A549 (cell line): Measurements from ENCODE around the gene SDHB. TPM values are rescaled to one million over a fixed set of nuclear protein-coding genes. Genes with fewer than 3 reads are reported as not detected.

Experiments
- ATAC-seq, 2 experiments: fragments of 200-7000 bp in 1 of 2; fragments of >200 bp in 1 of 2; cut with Nextera tagmentation in 1 of 2; cut with Tn5 transposase in 1 of 2; 3 replicates each; pipeline versions ENCODE4 v1.8.0 to v1.9.1; 2018 to 2020; ENCODE audit warnings: mild to moderate bottlenecking in 1 of 2, moderate library complexity in 1 of 2
- CTCF ChIA-PET: fragments of 300-600 bp; sonication (Branson Sonifier 250); formaldehyde crosslinking; extraction: SDS; loops from one replicate; lab custom pipeline; 2021; ENCODE audit warnings: antibody characterized with exemption, inconsistent platforms; lab: Yijun Ruan, JAX
- POLR2A ChIA-PET: fragments of 350-600 bp; formaldehyde crosslinking; extraction: SDS; loops from one replicate; lab custom pipeline; 2021; ENCODE audit warnings: antibody characterized with exemption, inconsistent platforms; lab: Yijun Ruan, JAX
- DNase-seq, 2 experiments: peaks; one replicate each; pipeline versions ENCODE4 v3.0.0 to v3.0.0-alpha.2; 2011 to 2016; ENCODE audit warnings: low read depth in 1 of 2, low spot score in 1 of 2
- FAIRE-seq: peaks from 2 replicates; lab custom pipeline; 2011; peaks lifted over from hg19 to GRCh38; lab: Jason Lieb, UNC
- H3K27ac ChIP-seq, 2 experiments: fragments of >200 bp; sonication (Bioruptor Twin); formaldehyde crosslinking; 3 replicates each; pipeline ENCODE4 v1.5.1; 2016 to 2017
- H3K4me1 ChIP-seq: fragments of >200 bp; sonication (Bioruptor Twin); formaldehyde crosslinking; 3 replicates; pipeline ENCODE4 v1.6.1; 2016
- H3K4me2 ChIP-seq: fragments of >200 bp; sonication (Bioruptor Twin); formaldehyde crosslinking; 3 replicates; pipeline ENCODE4 v1.6.1; 2016
- H3K4me3 ChIP-seq: fragments of >200 bp; sonication (Bioruptor Twin); formaldehyde crosslinking; 3 replicates; pipeline ENCODE4 v1.5.1; 2016
- H3K9me3 ChIP-seq: fragments of >200 bp; sonication (Bioruptor Twin); formaldehyde crosslinking; 3 replicates; pipeline ENCODE4 v1.6.1; 2016
- CBX2 ChIP-seq: fragments of 200-600 bp; sonication (generic); IDR thresholded peaks from 2 replicates; pipeline ENCODE4 v1.6.1; 2016; ENCODE audit warnings: low read depth, mild to moderate bottlenecking, borderline replicate concordance
- CBX8 ChIP-seq: fragments of 200-600 bp; sonication (generic); IDR thresholded peaks from 2 replicates; pipeline ENCODE4 v1.6.1; 2016
- CHD2 ChIP-seq: fragments of 150-350 bp; IDR thresholded peaks from 2 replicates; pipeline ENCODE4 v1.6.1; 2014; ENCODE audit warnings: low read length; ENCODE audit not compliant: partially characterized antibody
- CTCF ChIP-seq: fragments of >200 bp; sonication (Bioruptor Twin); formaldehyde crosslinking; IDR thresholded peaks from 3 replicates; pipeline ENCODE4 v1.5.1; 2016
- E2F6 ChIP-seq: IDR thresholded peaks from 2 replicates; pipeline ENCODE4 v1.6.1; 2012; ENCODE audit warnings: low read depth, borderline replicate concordance
- EHMT2 ChIP-seq: fragments of 200-600 bp; sonication (generic); IDR thresholded peaks from 2 replicates; pipeline ENCODE4 v1.6.1; 2016; ENCODE audit warnings: antibody characterized with exemption, low read depth, mild to moderate bottlenecking, moderate library complexity
- HDAC2 ChIP-seq: fragments of 200-600 bp; sonication (generic); IDR thresholded peaks from 2 replicates; pipeline ENCODE4 v1.6.1; 2016
- HES2 ChIP-seq: fragments of >200 bp; sonication (Bioruptor Twin); formaldehyde crosslinking; IDR thresholded peaks from 2 replicates; pipeline ENCODE4 v1.6.1; 2016
- HEYL ChIP-seq: fragments of 250-450 bp; sonication (Bioruptor Pico); IDR thresholded peaks from 2 replicates; pipeline ENCODE4 v1.8.0; 2021; ENCODE audit warnings: mild to moderate bottlenecking, moderate library complexity
- HOXB5 ChIP-seq: fragments of 250-450 bp; sonication (Bioruptor Pico); IDR thresholded peaks from 2 replicates; pipeline ENCODE4 v1.5.0; 2020; ENCODE audit warnings: mild to moderate bottlenecking, moderate library complexity
- KDM1A ChIP-seq: fragments of 200-600 bp; sonication (generic); IDR thresholded peaks from 2 replicates; pipeline ENCODE4 v1.6.1; 2016; ENCODE audit warnings: low read depth, mild to moderate bottlenecking
- MAX ChIP-seq: IDR thresholded peaks from 2 replicates; pipeline ENCODE4 v1.6.1; 2012
- MYC ChIP-seq: IDR thresholded peaks from 2 replicates; pipeline ENCODE4 v1.6.1; 2012; ENCODE audit warnings: mild to moderate bottlenecking, inconsistent platforms, low read length, improper control_type of control experiment, borderline replicate concordance
- NFE2L2 ChIP-seq: fragments of 150-350 bp; conservative IDR thresholded peaks from 2 replicates; pipeline ENCODE4 v1.6.1; 2014; ENCODE audit warnings: low read length
- NPAS2 ChIP-seq: fragments of 250-450 bp; sonication (Bioruptor Pico); IDR thresholded peaks from 2 replicates; pipeline ENCODE4 v1.8.0; 2022; ENCODE audit warnings: mild to moderate bottlenecking, moderate library complexity, borderline replicate concordance
- NR3C1 ChIP-seq: fragments of >200 bp; sonication (Bioruptor Twin); formaldehyde crosslinking; IDR thresholded peaks from 3 replicates; pipeline ENCODE4 v1.6.1; 2017
- RAD21 ChIP-seq, 2 experiments: fragments of >200 bp in 1 of 2; sonication (Bioruptor Twin) in 1 of 2; formaldehyde crosslinking in 1 of 2; IDR thresholded peaks in 1 of 2; conservative IDR thresholded peaks in 1 of 2; 2 replicates in 1 of 2; 3 replicates in 1 of 2; pipeline ENCODE4 v1.6.1; 2012 to 2018; ENCODE audit warnings: inconsistent platforms in 1 of 2
- RARB ChIP-seq: fragments of 250-450 bp; sonication (Bioruptor Pico); IDR thresholded peaks from 2 replicates; pipeline ENCODE4 v1.8.0; 2021; ENCODE audit warnings: mild to moderate bottlenecking, moderate library complexity
- RCOR1 ChIP-seq: fragments of 150-350 bp; IDR thresholded peaks from 2 replicates; pipeline ENCODE4 v1.6.1; 2014; ENCODE audit warnings: antibody characterized with exemption, low read length, low read depth
- REST ChIP-seq: fragments of 200-600 bp; sonication (generic); IDR thresholded peaks from 2 replicates; pipeline ENCODE4 v1.6.1; 2016; ENCODE audit warnings: antibody characterized with exemption, mild to moderate bottlenecking, moderate library complexity
- RFX5 ChIP-seq: fragments of 450-650 bp; IDR thresholded peaks from 2 replicates; pipeline ENCODE4 v1.7.1; 2014; ENCODE audit warnings: antibody characterized with exemption, mild to moderate bottlenecking, moderate library complexity
- TP53 ChIP-seq: fragments of 250-450 bp; sonication (Bioruptor Pico); IDR thresholded peaks from 2 replicates; pipeline ENCODE4 v1.5.0; 2021; ENCODE audit warnings: mild to moderate bottlenecking, moderate library complexity
- USF2 ChIP-seq: fragments of 450-650 bp; IDR thresholded peaks from 2 replicates; pipeline ENCODE4 v1.6.1; 2014; ENCODE audit warnings: antibody characterized with exemption
- ZC3H11A ChIP-seq: fragments of 450-650 bp; IDR thresholded peaks from 2 replicates; pipeline ENCODE4 v1.6.1; 2014; ENCODE audit warnings: antibody characterized with exemption, mild to moderate bottlenecking
- ZFP36 ChIP-seq: fragments of 450-650 bp; IDR thresholded peaks from 2 replicates; pipeline ENCODE4 v1.6.1; 2014; ENCODE audit warnings: borderline replicate concordance; ENCODE audit not compliant: partially characterized antibody
- ZNF302 ChIP-seq: fragments of 250-450 bp; sonication (Bioruptor Pico); IDR thresholded peaks from 2 replicates; pipeline ENCODE4 v1.9.0; 2021; ENCODE audit warnings: inconsistent platforms, mild to moderate bottlenecking, moderate library complexity
- ZSCAN20 ChIP-seq: fragments of 250-450 bp; sonication (Bioruptor Pico); IDR thresholded peaks from 2 replicates; pipeline ENCODE4 v1.8.0; 2022; ENCODE audit warnings: mild to moderate bottlenecking, moderate library complexity
- WGBS: methylation state at CpG from one replicate; pipeline ENCODE4 v1.1.6; 2017; ENCODE audit errors: missing lambda C conversion rate; 5-methylcytosine and 5-hydroxymethylcytosine counted together
- polyA plus RNA-seq, 4 experiments: library from polyadenylated mRNA; depleted of rRNA in 3 of 4; stranded (reverse); fragments of >200 nt; fragmentation: RNase III in 1 of 4; extraction: RNeasy Plus Mini Kit Qiagen cat#74134 plus additional on column Dnase treatment in 1 of 4; gene quantifications; 2 replicates in 3 of 4; 3 replicates in 1 of 4; pipeline ENCODE4 v1.2.3, GENCODE V29; 2011 to 2017

Gene SDHB
- polyA plus RNA-seq, 2 of the 4 experiments (the other 2 are of a cell fraction) = 114 to 262 TPM

- H3K4me1 ChIP-seq = peaks cover 4% of the 10 kb centered on the region; the same call in 1 of the 3 replicates
- DNase-seq = no peak
- H3K9me3 ChIP-seq = no peaks in the 10 kb centered on the region
- no peak for TF ChIP-seq ZC3H11A
- TF ChIP-seq HEYL (CRISPR knock-in tag) = no peak
- no peak for TF ChIP-seq NFE2L2
- no peak for TF ChIP-seq E2F6
- TF ChIP-seq RAD21 (conservative IDR thresholded peaks at IDR 0.05 in 1 of 2, IDR thresholded peaks at IDR 0.05 in 1 of 2) = no peak
- no peak for TF ChIP-seq ZNF302
- TF ChIP-seq HOXB5 (CRISPR knock-in tag) = no peak
- TF ChIP-seq RARB (CRISPR knock-in tag) = no peak
- TF ChIP-seq NPAS2 (CRISPR knock-in tag) = no peak
- TF ChIP-seq HES2 = no peak
- TF ChIP-seq CTCF = no peak
- TF ChIP-seq RFX5 = no peak
- no peak for TF ChIP-seq HDAC2
- TF ChIP-seq ZSCAN20 = no peak
- TF ChIP-seq MYC = no peak
- no peak for TF ChIP-seq MAX
- no peak for TF ChIP-seq EHMT2
- TF ChIP-seq ZFP36 = no peak
- ATAC-seq = no peak
- CTCF ChIA-PET = interaction anchor here (1.5 kb wide), 1 partner anchor 62 kb away, joined by 5 read pairs; no protein-coding TSS in a partner anchor
- H3K4me3 ChIP-seq = no peak overlapping the region
- no peak overlapping the region for H3K4me2 ChIP-seq
- POLR2A ChIA-PET = no interaction called here
- no peak overlapping the region for H3K27ac ChIP-seq
- no peak for FAIRE-seq
- 84% methylated on average over 4 of the region's 4 CpGs for WGBS
These were observed 70.2 kb downstream of the SDHB start for GRCh38 chr1:16983649-16984048.

GRCh38 chr1:16982902-16983301 lies 70.9 kb downstream of the SDHB start:
- ChIA-PET CTCF (interaction anchor here (1.5 kb wide), 1 partner anchor 63 kb away, joined by 5 read pairs; no protein-coding TSS in a partner anchor), POLR2A (no interaction called here)

More at GRCh38 chr1:16982902-16983301, 70.9 kb downstream of the SDHB start:
- DNase-seq = no peak
- TF ChIP-seq ZSCAN20 (no peak), KDM1A (no peak), MYC (no peak), TP53 (CRISPR knock-in tag) (no peak), NR3C1 (no peak), CHD2 (no peak), CBX8 (no peak), RCOR1 (no peak), CBX2 (no peak), USF2 (no peak), REST (no peak)
- TF ChIP-seq, all 56 proteins: peak for 0
- H3K4me3 ChIP-seq = no peak overlapping the region
- H3K27ac ChIP-seq = no peak overlapping the region
- H3K9me3 ChIP-seq = no peaks in the 10 kb centered on the region
- no peak for ATAC-seq
- peaks cover 4% of the 10 kb centered on the region; the same call in 1 of the 3 replicates for H3K4me1 ChIP-seq
- WGBS = 85% methylated on average over 11 of the region's 11 CpGs
- H3K4me2 ChIP-seq = no peak overlapping the region
- no peak for FAIRE-seq
